HG03571 (cell line): ENCODE measurements around the gene INHBC.
"Not testable (repeated sequence)": the region's sequence is repeated elsewhere in the genome, so short reads cannot be mapped to it uniquely, and the experiment has no call there.

Experiments
- ATAC-seq: cut with Tn5 transposase; IDR thresholded peaks from one replicate; pipeline ENCODE4 v1.9.1; 2021; ENCODE audit not compliant: unreplicated experiment

Gene INHBC

GRCh38 chr12:57434517-57435223, at the start of gene INHBC:
INHBC (plus strand) TSS chr12:57434784; CDS start chr12:57434887, 103 bp downstream.
- ATAC-seq: no peak

- no peak for ATAC-seq
These were observed 49.0 kb upstream of the INHBC start for GRCh38 chr12:57385586-57385985.

GRCh38 chr12:57386187-57386720, 48.3 kb upstream of the INHBC start:
- ATAC-seq: no peak

- no peak for ATAC-seq
These were observed 46.2 kb upstream of the INHBC start for GRCh38 chr12:57388425-57388824.

- no peak for ATAC-seq
These were observed 45.6 kb upstream of the INHBC start for GRCh38 chr12:57389033-57389432.

- ATAC-seq: no peak
These were observed 44.4 kb upstream of the INHBC start for GRCh38 chr12:57390174-57390573.

- no peak for ATAC-seq
These were observed 39.5 kb upstream of the INHBC start for GRCh38 chr12:57395121-57395520.

GRCh38 chr12:57397441-57397840, 37.1 kb upstream of the INHBC start:
- ATAC-seq: no peak

GRCh38 chr12:57399718-57400463, 34.7 kb upstream of the INHBC start:
- not testable (repeated sequence) for ATAC-seq

- no peak for ATAC-seq
These were observed 33.4 kb upstream of the INHBC start for GRCh38 chr12:57401165-57401564.

GRCh38 chr12:57402156-57402555, 32.4 kb upstream of the INHBC start:
- ATAC-seq: not testable (repeated sequence)

GRCh38 chr12:57404966-57405640, 29.5 kb upstream of the INHBC start:
- no peak for ATAC-seq

- ATAC-seq: no peak
These were observed 24.1 kb upstream of the INHBC start for GRCh38 chr12:57410534-57410933.

- not testable (repeated sequence) for ATAC-seq
These were observed 20.4 kb upstream of the INHBC start for GRCh38 chr12:57414160-57414559.

GRCh38 chr12:57415088-57415487, 19.5 kb upstream of the INHBC start:
- no peak for ATAC-seq

GRCh38 chr12:57416039-57416996, 18.3 kb upstream of the INHBC start:
- ATAC-seq: no peak

- ATAC-seq: no peak
These were observed 16.3 kb upstream of the INHBC start for GRCh38 chr12:57418255-57418654.

GRCh38 chr12:57419495-57419894, 15.1 kb upstream of the INHBC start:
- no peak for ATAC-seq

GRCh38 chr12:57420482-57420881, 14.1 kb upstream of the INHBC start:
- no peak for ATAC-seq

GRCh38 chr12:57426948-57427347, 7.6 kb upstream of the INHBC start:
- not testable (repeated sequence) for ATAC-seq
